IMR-90 (cell line): ENCODE measurements around the gene CCL11. TPM values are rescaled to one million over a fixed set of nuclear protein-coding genes. Genes with fewer than 3 reads are reported as not detected.
A peak's percentile ranks its signal among the peaks of the same experiment; 100 is the strongest.

Source experiments
- ATAC-seq: fragments of 200-7000 bp; cut with Tn5 transposase; 2 replicates; pipeline ENCODE4 v1.9.1; 2020; ENCODE audit warnings: low read depth, mild to moderate bottlenecking, moderate library complexity
- BruUV-seq: library from RNA; stranded (reverse); fragments of 400-500 nt; replicated peaks from 2 replicates; lab custom pipeline; 2021; lab: Mats Ljungman, UMichigan
- CTCF ChIA-PET: fragments of 300-600 bp; formaldehyde crosslinking; extraction: SDS; loops from one replicate; lab custom pipeline; 2021; ENCODE audit warnings: antibody characterized with exemption; lab: Yijun Ruan, JAX
- POLR2A ChIA-PET: fragments of 300-600 bp; sonication (Branson Sonifier 250); formaldehyde crosslinking; loops from one replicate; lab custom pipeline; 2022; ENCODE audit warnings: antibody characterized with exemption; ENCODE audit not compliant: unreplicated experiment; lab: Charles Lee
- DNase-seq: peaks from one replicate; pipeline ENCODE4 v3.0.0; 2013
- H2AFZ ChIP-seq: replicated peaks from 2 replicates; pipeline ENCODE3; 2013; ENCODE audit warnings: low read length, mild to moderate bottlenecking; ENCODE audit not compliant: poor library complexity
- H2AK5ac ChIP-seq: 2 replicates; pipeline ENCODE4 v1.6.1; 2013; ENCODE audit warnings: low read depth, low read length, inconsistent platforms
- H2AK9ac ChIP-seq: replicated peaks from 2 replicates; pipeline ENCODE3; 2013; ENCODE audit warnings: mild to moderate bottlenecking, low read depth, low read length, moderate library complexity; ENCODE audit not compliant: poor library complexity
- H2BK120ac ChIP-seq: 2 replicates; pipeline ENCODE4 v1.6.1; 2013; ENCODE audit warnings: low read depth, low read length, inconsistent platforms
- H2BK15ac ChIP-seq: 3 replicates; pipeline ENCODE4 v1.6.1; 2013; ENCODE audit warnings: low read depth, low read length, inconsistent platforms
- H2BK20ac ChIP-seq: 2 replicates; pipeline ENCODE4 v1.6.1; 2013; ENCODE audit warnings: low read depth, mild to moderate bottlenecking, inconsistent platforms, low read length, moderate library complexity
- H2BK5ac ChIP-seq: 2 replicates; pipeline ENCODE4 v1.6.1; 2013; ENCODE audit warnings: mild to moderate bottlenecking, low read depth, low read length, inconsistent platforms; ENCODE audit not compliant: poor library complexity, severe bottlenecking
- H3K14ac ChIP-seq: replicated peaks from 2 replicates; pipeline ENCODE4 v1.6.1; 2013; ENCODE audit warnings: low read depth, low read length, inconsistent platforms
- H3K18ac ChIP-seq: 2 replicates; pipeline ENCODE4 v1.6.1; 2013; ENCODE audit warnings: low read depth, low read length, control low read depth
- H3K23ac ChIP-seq: 2 replicates; pipeline ENCODE4 v1.6.1; 2013; ENCODE audit warnings: low read depth, low read length, inconsistent platforms
- H3K27ac ChIP-seq: 2 replicates; pipeline ENCODE4 v1.5.1; 2013; ENCODE audit warnings: mild to moderate bottlenecking, control low read depth, low read length; ENCODE audit not compliant: insufficient read depth
- H3K27me3 ChIP-seq: 2 replicates; pipeline ENCODE4 v1.6.1; 2013; ENCODE audit warnings: low read length; ENCODE audit not compliant: control insufficient read depth, insufficient read depth
- H3K36me3 ChIP-seq: 2 replicates; pipeline ENCODE4 v1.6.1; 2013; ENCODE audit warnings: low read length, mixed read lengths; ENCODE audit not compliant: control insufficient read depth, insufficient read depth
- H3K4ac ChIP-seq: 2 replicates; pipeline ENCODE4 v1.6.1; 2013; ENCODE audit warnings: low read depth, low read length, inconsistent platforms
- H3K4me1 ChIP-seq: 2 replicates; pipeline ENCODE4 v1.6.1; 2013; ENCODE audit warnings: low read length, mixed read lengths; ENCODE audit not compliant: control insufficient read depth, insufficient read depth
- H3K4me2 ChIP-seq: 2 replicates; pipeline ENCODE4 v1.6.1; 2013; ENCODE audit warnings: low read depth, mild to moderate bottlenecking, control low read depth, low read length, moderate library complexity
- H3K4me3 ChIP-seq: 2 replicates; pipeline ENCODE4 v1.5.1; 2013; ENCODE audit warnings: low read depth, mild to moderate bottlenecking, control low read depth, low read length, moderate library complexity; ENCODE audit not compliant: insufficient read depth
- H3K56ac ChIP-seq: 2 replicates; pipeline ENCODE4 v1.6.1; 2013; ENCODE audit warnings: low read length, inconsistent platforms; ENCODE audit not compliant: insufficient read depth; ENCODE audit errors: extremely low read depth
- H3K79me1 ChIP-seq, 2 experiments: 2 replicates each; pipeline ENCODE4 v1.6.1; 2013; ENCODE audit warnings: low read length in 2 of 2, inconsistent platforms in 1 of 2, low read depth in 1 of 2
- H3K9ac ChIP-seq: 2 replicates; pipeline ENCODE4 v1.6.1; 2013; ENCODE audit warnings: low read depth, low read length, control low read depth
- H3K9me1 ChIP-seq: 2 replicates; pipeline ENCODE4 v1.6.1; 2013; ENCODE audit warnings: low read length, inconsistent platforms; ENCODE audit not compliant: insufficient read depth
- H3K9me3 ChIP-seq: 2 replicates; pipeline ENCODE4 v1.6.1; 2013; ENCODE audit warnings: low read length; ENCODE audit not compliant: control insufficient read depth, insufficient read depth
- H4K20me1 ChIP-seq: 2 replicates; pipeline ENCODE4 v1.6.1; 2013; ENCODE audit warnings: low read length, inconsistent platforms; ENCODE audit not compliant: insufficient read depth
- H4K5ac ChIP-seq: 2 replicates; pipeline ENCODE4 v1.6.1; 2013; ENCODE audit warnings: mild to moderate bottlenecking, low read depth, low read length, control low read depth
- H4K8ac ChIP-seq, 2 experiments: 2 replicates each; pipeline ENCODE4 v1.6.1; 2013; ENCODE audit warnings: low read depth in 2 of 2, low read length in 2 of 2, control low read depth in 1 of 2, inconsistent platforms in 1 of 2
- H4K91ac ChIP-seq: 2 replicates; pipeline ENCODE4 v1.6.1; 2013; ENCODE audit warnings: low read depth, low read length, inconsistent platforms; ENCODE audit not compliant: insufficient read depth
- BHLHE40 ChIP-seq: fragments of 150-350 bp; IDR thresholded peaks from 2 replicates; pipeline ENCODE4 v1.6.1; 2016; ENCODE audit warnings: mild to moderate bottlenecking, low read depth, low read length
- CEBPB ChIP-seq: IDR thresholded peaks from 2 replicates; pipeline ENCODE4 v1.6.1; 2012; ENCODE audit warnings: low read depth, low read length, improper control_type of control experiment
- FOS ChIP-seq: fragments of 150-350 bp; IDR thresholded peaks from 2 replicates; pipeline ENCODE4 v1.6.1; 2016; ENCODE audit warnings: low read depth, low read length
- MAFK ChIP-seq: IDR thresholded peaks from 2 replicates; pipeline ENCODE4 v1.6.1; 2012; ENCODE audit warnings: low read depth, low read length, improper control_type of control experiment
- MAZ ChIP-seq: IDR thresholded peaks from 2 replicates; pipeline ENCODE4 v1.6.1; 2012; ENCODE audit warnings: low read depth, mild to moderate bottlenecking, low read length, improper control_type of control experiment, moderate library complexity, borderline replicate concordance
- MXI1 ChIP-seq: IDR thresholded peaks from 2 replicates; pipeline ENCODE4 v1.6.1; 2012; ENCODE audit warnings: low read depth, mild to moderate bottlenecking, low read length, moderate library complexity, borderline replicate concordance
- NFE2L2 ChIP-seq: fragments of 150-350 bp; IDR thresholded peaks from 2 replicates; pipeline ENCODE4 v1.6.1; 2016; ENCODE audit warnings: low read depth, mild to moderate bottlenecking, low read length
- RFX5 ChIP-seq: IDR thresholded peaks from 2 replicates; pipeline ENCODE4 v1.8.0; 2012; ENCODE audit warnings: low read depth, mild to moderate bottlenecking, low read length, moderate library complexity
- SMC3 ChIP-seq: fragments of 150-350 bp; IDR thresholded peaks from 2 replicates; pipeline ENCODE4 v1.6.1; 2016; ENCODE audit warnings: low read depth, mild to moderate bottlenecking, antibody characterized with exemption, low read length, moderate library complexity
- WGBS, 2 experiments: methylation state at CpG; one replicate each; pipeline versions ENCODE4 v1.1.5 to v1.1.7; 2013; ENCODE audit warnings: missing lambda C conversion rate in 2 of 2; ENCODE audit not compliant: insufficient read length in 1 of 2; ENCODE audit errors: extremely low coverage in 2 of 2; 5-methylcytosine and 5-hydroxymethylcytosine counted together
- dilution Hi-C: fragments of 300-500 bp; cut with HindIII; formaldehyde crosslinking; loops from one replicate; pipeline ENCODE4 v1.14.3; 2018; ENCODE audit warnings: low sequenced_read_pairs; ENCODE audit not compliant: unreplicated experiment
- in situ Hi-C: fragments of 300-500 bp; cut with MboI; formaldehyde crosslinking; loops from 3 replicates; pipeline ENCODE4 v1.14.3; 2019; ENCODE audit warnings: low sequenced_read_pairs, inconsistent platforms, mixed read lengths
- intact Hi-C: fragments of 100-400 bp; cut with micrococcal nuclease; formaldehyde crosslinking; loops from 2 replicates; pipeline ENCODE4 v1.10.0; 2022
- polyA plus RNA-seq, 3 experiments: library from polyadenylated mRNA; depleted of rRNA; stranded (reverse); fragments of >200 nt; gene quantifications; 2 replicates each; pipeline ENCODE4 v1.2.3, GENCODE V29; 2012; ENCODE audit warnings: low replicate concordance in 1 of 3
- total RNA-seq: library from RNA; depleted of rRNA; stranded (reverse); fragments of >200 nt; gene quantifications from 2 replicates; pipeline ENCODE4 v1.2.3, GENCODE V29; 2012
- TF ChIP-seq, protein P1 (sequence below): fragments of 150-350 bp; IDR thresholded peaks from 2 replicates; pipeline ENCODE4 v1.6.1; 2016; ENCODE audit warnings: low read depth, mild to moderate bottlenecking, low read length, moderate library complexity, borderline replicate concordance
- TF ChIP-seq, protein P2 (sequence below): conservative IDR thresholded peaks from 2 replicates; pipeline ENCODE4 v1.5.1; 2012; ENCODE audit warnings: mild to moderate bottlenecking, low read depth, low read length, improper control_type of control experiment

Gene CCL11
- total and polyA plus RNA-seq, 2 of the 4 experiments (the other 2 are of a cell fraction) = not detected

DNA sequence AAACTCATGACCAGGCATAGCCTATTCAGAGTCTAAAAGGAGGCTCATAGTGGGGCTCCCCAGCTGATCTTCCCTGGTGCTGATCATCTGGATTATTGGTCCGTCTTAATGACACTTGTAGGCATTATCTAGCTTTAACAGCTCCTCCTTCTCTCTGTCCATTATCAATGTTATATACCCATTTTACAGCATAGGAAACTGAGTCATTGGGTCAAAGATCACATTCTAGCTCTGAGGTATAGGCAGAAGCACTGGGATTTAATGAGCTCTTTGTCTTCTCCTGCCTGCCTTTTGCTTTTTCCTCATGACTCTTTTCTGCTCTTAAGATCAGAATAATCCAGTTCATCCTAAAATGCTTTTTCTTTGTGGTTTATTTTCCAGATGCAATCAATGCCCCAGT lies 29.7 kb upstream of the CCL11 start:
- H3K4ac ChIP-seq = peak overlapping the region; percentile 86; the same call in 1 of the 2 replicates
- no peak overlapping the region for H4K91ac ChIP-seq
- intact Hi-C loops = loop anchor here (1.0 kb wide), 3 partner anchors 19 to 56 kb away; no protein-coding TSS in a partner anchor
- H3K9ac ChIP-seq = peak overlapping the region; percentile 83; the same call in 1 of the 2 replicates
- no peak overlapping the region for H3K56ac ChIP-seq
- no peak overlapping the region for H3K23ac ChIP-seq
- peak overlapping the region; percentile 90 for H3K4me2 ChIP-seq
- ChIA-PET POLR2A (interaction anchor here (1.8 kb wide), 1 partner anchor 99 kb away, joined by 6 read pairs; no protein-coding TSS in a partner anchor), CTCF (interaction anchor here (1.7 to 1.9 kb wide), 3 partner anchors 9 to 56 kb away, joined by 4 to 5 read pairs (median 5); no protein-coding TSS in a partner anchor)
- in situ Hi-C loops = loop anchor here (25.0 kb wide), 1 partner anchor 856 kb away; the partner anchor contains the start of genes FNDC8 and RAD51D
- H3K18ac ChIP-seq = peak overlapping the region; percentile 84
- TF ChIP-seq SMC3 = no peak
- no peak for TF ChIP-seq BHLHE40
- TF ChIP-seq, protein P1, sequence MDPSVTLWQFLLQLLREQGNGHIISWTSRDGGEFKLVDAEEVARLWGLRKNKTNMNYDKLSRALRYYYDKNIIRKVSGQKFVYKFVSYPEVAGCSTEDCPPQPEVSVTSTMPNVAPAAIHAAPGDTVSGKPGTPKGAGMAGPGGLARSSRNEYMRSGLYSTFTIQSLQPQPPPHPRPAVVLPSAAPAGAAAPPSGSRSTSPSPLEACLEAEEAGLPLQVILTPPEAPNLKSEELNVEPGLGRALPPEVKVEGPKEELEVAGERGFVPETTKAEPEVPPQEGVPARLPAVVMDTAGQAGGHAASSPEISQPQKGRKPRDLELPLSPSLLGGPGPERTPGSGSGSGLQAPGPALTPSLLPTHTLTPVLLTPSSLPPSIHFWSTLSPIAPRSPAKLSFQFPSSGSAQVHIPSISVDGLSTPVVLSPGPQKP = no peak
- TF ChIP-seq, protein P2, sequence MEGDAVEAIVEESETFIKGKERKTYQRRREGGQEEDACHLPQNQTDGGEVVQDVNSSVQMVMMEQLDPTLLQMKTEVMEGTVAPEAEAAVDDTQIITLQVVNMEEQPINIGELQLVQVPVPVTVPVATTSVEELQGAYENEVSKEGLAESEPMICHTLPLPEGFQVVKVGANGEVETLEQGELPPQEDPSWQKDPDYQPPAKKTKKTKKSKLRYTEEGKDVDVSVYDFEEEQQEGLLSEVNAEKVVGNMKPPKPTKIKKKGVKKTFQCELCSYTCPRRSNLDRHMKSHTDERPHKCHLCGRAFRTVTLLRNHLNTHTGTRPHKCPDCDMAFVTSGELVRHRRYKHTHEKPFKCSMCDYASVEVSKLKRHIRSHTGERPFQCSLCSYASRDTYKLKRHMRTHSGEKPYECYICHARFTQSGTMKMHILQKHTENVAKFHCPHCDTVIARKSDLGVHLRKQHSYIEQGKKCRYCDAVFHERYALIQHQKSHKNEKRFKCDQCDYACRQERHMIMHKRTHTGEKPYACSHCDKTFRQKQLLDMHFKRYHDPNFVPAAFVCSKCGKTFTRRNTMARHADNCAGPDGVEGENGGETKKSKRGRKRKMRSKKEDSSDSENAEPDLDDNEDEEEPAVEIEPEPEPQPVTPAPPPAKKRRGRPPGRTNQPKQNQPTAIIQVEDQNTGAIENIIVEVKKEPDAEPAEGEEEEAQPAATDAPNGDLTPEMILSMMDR = no peak
- TF ChIP-seq MXI1 = no peak
- no peak for TF ChIP-seq CEBPB
- TF ChIP-seq MAFK = no peak
- TF ChIP-seq NFE2L2 = no peak
- no peak for TF ChIP-seq RFX5
- no peak for TF ChIP-seq FOS
- no peak for TF ChIP-seq MAZ
- ATAC-seq (no peak), DNase-seq (no peak)
- no peak overlapping the region for H2AK9ac ChIP-seq
- H2BK20ac ChIP-seq = no peak overlapping the region
- H3K79me1 ChIP-seq = no peaks in the 10 kb centered on the region
- peaks cover 3% of the 10 kb centered on the region; the same call in 1 of the 2 replicates for H3K36me3 ChIP-seq
- H4K8ac ChIP-seq = peak overlapping the region in 1 of 2 experiments; percentile 31; a peak in 1 of 4 replicates
- BruUV-seq = no TSS peak
- no CpG with 5 or more reads among the region's 1 CpG for WGBS, 2 experiments
- no peak overlapping the region for H2AFZ ChIP-seq
- H3K9me1 ChIP-seq = peaks cover 21% of the 10 kb centered on the region
- peak overlapping the region; percentile 76; the same call in 1 of the 2 replicates for H3K27ac ChIP-seq
- peak overlapping the region; percentile 92; the same call in 1 of the 2 replicates for H2BK120ac ChIP-seq
- peak overlapping the region; percentile 95; the same call in 1 of the 2 replicates for H3K14ac ChIP-seq
- dilution Hi-C loops = no loop called here
- H3K27me3 ChIP-seq = no peaks in the 10 kb centered on the region
- H4K20me1 ChIP-seq = no peaks in the 10 kb centered on the region
- no peak overlapping the region for H2BK15ac ChIP-seq
- no peak overlapping the region for H4K5ac ChIP-seq
- peak overlapping the region; percentile 47 for H3K4me3 ChIP-seq
- H3K9me3 ChIP-seq = no peaks in the 10 kb centered on the region
- peaks cover 30% of the 10 kb centered on the region for H3K4me1 ChIP-seq
- no peak overlapping the region for H2BK5ac ChIP-seq
- H2AK5ac ChIP-seq = 0 out of 2 replicates have a peak overlapping the region, but pooled peaks have one; percentile 54
